ENCODE results near the gene MAPKAP1. TPM values are rescaled to one million over a fixed set of nuclear protein-coding genes. Genes with fewer than 3 reads are reported as not detected.
A peak's percentile ranks its signal among the peaks of the same experiment; 100 is the strongest.

Gene MAPKAP1
- polyA plus RNA-seq, 3 donors: 39.9 to 57.5 (median 44.1) TPM

DNA sequence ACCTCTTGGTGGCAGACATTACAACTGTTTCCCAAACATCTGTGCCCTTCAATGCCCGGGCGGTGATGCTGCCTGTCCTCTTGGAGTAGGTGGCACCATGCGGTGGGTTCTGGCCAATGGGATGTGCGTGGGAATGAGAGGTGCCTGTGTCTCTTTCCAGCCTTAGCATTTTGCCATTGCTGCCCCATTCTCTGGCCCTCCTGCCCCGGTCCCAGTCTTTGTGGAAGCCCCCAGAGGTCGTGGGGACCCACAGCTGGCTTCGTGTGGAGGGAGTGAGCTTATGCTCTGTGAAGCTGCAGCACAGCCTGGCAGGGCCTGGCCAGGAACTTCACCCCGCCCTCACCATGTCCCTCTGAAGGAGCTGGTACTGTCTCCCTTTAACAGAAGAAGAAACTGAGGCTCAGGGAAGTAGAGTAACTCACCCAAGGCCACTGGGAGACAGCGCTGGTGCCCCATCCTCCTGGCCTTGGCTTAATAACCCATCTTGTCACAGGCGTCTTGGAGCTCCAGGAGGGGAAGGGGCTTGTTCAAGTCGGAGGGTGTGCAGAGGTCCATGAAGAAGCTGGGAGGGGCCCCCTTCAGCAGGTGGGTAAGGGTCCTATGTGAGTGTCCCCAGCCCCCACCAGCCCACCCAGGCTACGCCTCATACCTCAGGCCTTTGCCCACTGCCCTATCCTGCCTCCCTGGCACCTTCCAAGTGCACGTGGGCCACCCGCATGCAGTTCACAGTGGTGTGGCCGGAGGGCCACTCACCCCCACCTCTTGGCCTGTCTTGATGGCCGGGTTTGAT lies 271.8 kb downstream of the MAPKAP1 start:
- TF ChIP-seq, protein P1, sequence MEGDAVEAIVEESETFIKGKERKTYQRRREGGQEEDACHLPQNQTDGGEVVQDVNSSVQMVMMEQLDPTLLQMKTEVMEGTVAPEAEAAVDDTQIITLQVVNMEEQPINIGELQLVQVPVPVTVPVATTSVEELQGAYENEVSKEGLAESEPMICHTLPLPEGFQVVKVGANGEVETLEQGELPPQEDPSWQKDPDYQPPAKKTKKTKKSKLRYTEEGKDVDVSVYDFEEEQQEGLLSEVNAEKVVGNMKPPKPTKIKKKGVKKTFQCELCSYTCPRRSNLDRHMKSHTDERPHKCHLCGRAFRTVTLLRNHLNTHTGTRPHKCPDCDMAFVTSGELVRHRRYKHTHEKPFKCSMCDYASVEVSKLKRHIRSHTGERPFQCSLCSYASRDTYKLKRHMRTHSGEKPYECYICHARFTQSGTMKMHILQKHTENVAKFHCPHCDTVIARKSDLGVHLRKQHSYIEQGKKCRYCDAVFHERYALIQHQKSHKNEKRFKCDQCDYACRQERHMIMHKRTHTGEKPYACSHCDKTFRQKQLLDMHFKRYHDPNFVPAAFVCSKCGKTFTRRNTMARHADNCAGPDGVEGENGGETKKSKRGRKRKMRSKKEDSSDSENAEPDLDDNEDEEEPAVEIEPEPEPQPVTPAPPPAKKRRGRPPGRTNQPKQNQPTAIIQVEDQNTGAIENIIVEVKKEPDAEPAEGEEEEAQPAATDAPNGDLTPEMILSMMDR (IDR thresholded peaks at IDR 0.05): no peak
- WGBS (ENCODE audit: insufficient coverage): 100% methylated on average over 8 of the region's 16 CpGs
- Histone ChIP-seq H3K9ac (ENCODE audit: insufficient read depth, low read length, poor library complexity, severe bottlenecking) (no peak overlapping the region), H2AFZ (ENCODE audit: insufficient read depth, low read depth, low read length, poor library complexity, severe bottlenecking) (no peak overlapping the region), H3K4me2 (replicated peaks; ENCODE audit: extremely low read depth, low read length, poor library complexity, severe bottlenecking) (no peak overlapping the region), H3K4me1 (ENCODE audit: control insufficient read depth in 1 of 2, insufficient read depth in 2 of 2, low read length in 2 of 2) (no peaks in the 10 kb centered on the region), H4K20me1 (ENCODE audit: insufficient read depth, low read length) (no peaks in the 10 kb centered on the region), H3K9me3 (replicated peaks in 1 of 2; ENCODE audit: control insufficient read depth in 1 of 2, insufficient read depth in 1 of 2, low read length in 2 of 2) (no peaks in the 10 kb centered on the region), H3K27ac (ENCODE audit: low read depth in 1 of 2, low read length in 2 of 2) (no peak overlapping the region), H3K36me3 (replicated peaks in 1 of 2; ENCODE audit: control insufficient read depth in 1 of 2, insufficient read depth in 2 of 2, low read length in 2 of 2) (peaks cover 14 to 33% of the 10 kb centered on the region in 2 donors), H3K79me2 (ENCODE audit: insufficient read depth, low read length) (no peaks in the 10 kb centered on the region), H3K4me3 (replicated peaks in 1 of 3; ENCODE audit: low read depth in 2 of 3, low read length in 3 of 3) (no peak overlapping the region), H3K27me3 (ENCODE audit: control insufficient read depth in 2 of 2, insufficient read depth in 2 of 2, low read length in 2 of 2) (no peaks in the 10 kb centered on the region)
- Mint-ChIP-seq H3K9me3 (no peaks in the 10 kb centered on the region), H3K4me1 (peaks cover 3% of the 10 kb centered on the region), H3K27me3 (ENCODE audit: low read depth in 3 of 3) (peaks cover 1 to 6% (median 2%) of the 10 kb centered on the region in 3 donors), H3K4me3 (no peak overlapping the region), H3K36me3 (peaks cover 29 to 30% of the 10 kb centered on the region in 2 donors), H3K27ac (peak overlapping the region in 1 of 7 donors; percentile 35)
- intact Hi-C loops (cut with micrococcal nuclease): no loop called here
- DNase-seq: no peak

DNA sequence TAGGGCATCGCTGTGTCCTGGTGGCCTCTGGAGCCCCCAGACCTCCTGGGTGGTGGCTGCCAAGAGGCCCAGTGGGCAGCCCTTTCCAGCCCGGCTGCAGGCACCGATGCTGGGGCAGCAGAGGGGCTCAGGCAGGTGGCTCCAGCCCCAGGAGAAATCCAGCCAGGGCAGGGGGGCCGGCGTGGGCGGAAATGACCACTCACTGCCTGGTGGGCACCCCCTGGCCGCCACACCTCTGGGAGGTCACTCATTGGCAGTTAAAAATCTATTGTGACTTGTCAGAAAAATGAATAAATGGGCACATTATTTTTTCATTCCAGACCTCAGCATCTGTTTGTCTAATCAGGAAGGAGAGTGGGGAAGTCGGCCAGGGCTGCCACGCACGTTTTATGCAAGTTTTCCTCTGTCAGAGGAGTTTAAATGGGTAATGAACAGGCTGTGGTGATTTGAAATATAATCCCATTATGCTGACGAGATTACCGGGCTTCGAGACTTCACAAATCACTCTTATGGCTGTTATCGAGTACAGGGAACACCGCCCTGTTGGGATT lies 273.5 kb downstream of the MAPKAP1 start:
- Histone ChIP-seq H3K4me3 (replicated peaks in 1 of 3; ENCODE audit: low read depth in 2 of 3, low read length in 3 of 3) (no peak overlapping the region), H3K9me3 (replicated peaks in 1 of 2; ENCODE audit: control insufficient read depth in 1 of 2, insufficient read depth in 1 of 2, low read length in 2 of 2) (no peaks in the 10 kb centered on the region), H3K4me1 (ENCODE audit: control insufficient read depth in 1 of 2, insufficient read depth in 2 of 2, low read length in 2 of 2) (no peaks in the 10 kb centered on the region), H3K36me3 (replicated peaks in 1 of 2; ENCODE audit: control insufficient read depth in 1 of 2, insufficient read depth in 2 of 2, low read length in 2 of 2) (peaks cover 0 to 17% of the 10 kb centered on the region in 2 donors), H3K4me2 (replicated peaks; ENCODE audit: extremely low read depth, low read length, poor library complexity, severe bottlenecking) (no peak overlapping the region), H3K27me3 (ENCODE audit: control insufficient read depth in 2 of 2, insufficient read depth in 2 of 2, low read length in 2 of 2) (no peaks in the 10 kb centered on the region), H4K20me1 (ENCODE audit: insufficient read depth, low read length) (no peaks in the 10 kb centered on the region), H2AFZ (ENCODE audit: insufficient read depth, low read depth, low read length, poor library complexity, severe bottlenecking) (no peak overlapping the region), H3K27ac (ENCODE audit: low read depth in 1 of 2, low read length in 2 of 2) (no peak overlapping the region), H3K9ac (ENCODE audit: insufficient read depth, low read length, poor library complexity, severe bottlenecking) (no peak overlapping the region), H3K79me2 (ENCODE audit: insufficient read depth, low read length) (no peaks in the 10 kb centered on the region)
- WGBS (ENCODE audit: insufficient coverage): 51% methylated on average over 10 of the region's 15 CpGs
- peaks cover 3% of the 10 kb centered on the region for H3K4me1 Mint-ChIP-seq
- peaks cover 1 to 6% (median 2%) of the 10 kb centered on the region in 3 donors for H3K27me3 Mint-ChIP-seq (ENCODE audit: low read depth in 3 of 3)
- intact Hi-C loops (cut with micrococcal nuclease): no loop called here
- no peaks in the 10 kb centered on the region for H3K9me3 Mint-ChIP-seq
- peaks cover 16 to 18% of the 10 kb centered on the region in 2 donors for H3K36me3 Mint-ChIP-seq
- H3K27ac Mint-ChIP-seq: no peak overlapping the region
- DNase-seq: no peak
- TF ChIP-seq, protein P1 (IDR thresholded peaks at IDR 0.05): no peak
- no peak overlapping the region for H3K4me3 Mint-ChIP-seq
